GM23248 (cell line): ENCODE data around the gene GNB1. TPM values are rescaled to one million over a fixed set of nuclear protein-coding genes. Genes with fewer than 3 reads are reported as not detected.

Experiments
- DNase-seq: peaks from one replicate; pipeline ENCODE4 v3.0.0-alpha.2; 2015
- H2AFZ ChIP-seq: fragments of 200-600 bp; sonication (generic); 2 replicates; pipeline ENCODE4 v1.6.1; 2016; ENCODE audit warnings: antibody characterized with exemption
- H3F3A ChIP-seq: fragments of 200-600 bp; sonication (generic); 2 replicates; pipeline ENCODE4 v1.6.1; 2016; ENCODE audit warnings: mild to moderate bottlenecking, antibody characterized with exemption, mixed run types; ENCODE audit not compliant: insufficient read depth
- H3K27ac ChIP-seq: fragments of 200-600 bp; sonication (generic); 2 replicates; pipeline ENCODE4 v1.5.1; 2016; ENCODE audit warnings: mild to moderate bottlenecking
- H3K27me3 ChIP-seq: fragments of 200-600 bp; sonication (generic); replicated peaks from 2 replicates; pipeline ENCODE4 v1.6.1; 2016; ENCODE audit warnings: mild to moderate bottlenecking; ENCODE audit not compliant: insufficient read depth
- H3K36me3 ChIP-seq: fragments of 200-600 bp; sonication (generic); 2 replicates; pipeline ENCODE4 v1.6.1; 2016; ENCODE audit warnings: low read depth, mild to moderate bottlenecking
- H3K4me1 ChIP-seq: fragments of 200-600 bp; sonication (generic); 2 replicates; pipeline ENCODE4 v1.6.1; 2016; ENCODE audit warnings: mild to moderate bottlenecking; ENCODE audit not compliant: insufficient read depth
- H3K4me2 ChIP-seq: fragments of 200-600 bp; sonication (generic); one replicate; pipeline ENCODE4 v1.6.1; 2016; ENCODE audit warnings: mild to moderate bottlenecking; ENCODE audit not compliant: unreplicated experiment
- H3K4me3 ChIP-seq: fragments of 200-600 bp; sonication (generic); 2 replicates; pipeline ENCODE4 v1.5.1; 2016; ENCODE audit warnings: mild to moderate bottlenecking
- H3K79me2 ChIP-seq: fragments of 200-600 bp; sonication (generic); 2 replicates; pipeline ENCODE4 v1.6.1; 2016; ENCODE audit warnings: mild to moderate bottlenecking; ENCODE audit not compliant: insufficient read depth
- H3K9ac ChIP-seq: fragments of 200-600 bp; sonication (generic); 2 replicates; pipeline ENCODE4 v1.6.1; 2016; ENCODE audit warnings: mild to moderate bottlenecking
- H3K9me2 ChIP-seq: fragments of 200-600 bp; sonication (generic); 2 replicates; pipeline ENCODE4 v1.6.1; 2016; ENCODE audit warnings: mixed run types, mild to moderate bottlenecking, moderate library complexity; ENCODE audit not compliant: insufficient read depth
- H3K9me3 ChIP-seq: fragments of 200-600 bp; sonication (generic); one replicate; pipeline ENCODE4 v1.6.1; 2017; ENCODE audit warnings: low read depth
- H4K20me1 ChIP-seq: fragments of 200-600 bp; sonication (generic); 2 replicates; pipeline ENCODE4 v1.6.0; 2016; ENCODE audit not compliant: insufficient read depth
- EZH2 ChIP-seq: fragments of 200-600 bp; sonication (generic); IDR thresholded peaks from 2 replicates; pipeline ENCODE4 v1.6.1; 2018; ENCODE audit warnings: antibody characterized with exemption, mild to moderate bottlenecking; ENCODE audit not compliant: insufficient read depth, poor library complexity, severe bottlenecking
- EZH2phosphoT487 ChIP-seq: fragments of 200-600 bp; sonication (generic); IDR thresholded peaks from 2 replicates; pipeline ENCODE4 v1.6.1; 2018; ENCODE audit warnings: antibody characterized with exemption, moderate library complexity, mild to moderate bottlenecking, low read depth; ENCODE audit not compliant: insufficient read depth
- WGBS, 2 experiments: methylation state at CpG; one replicate each; pipeline ENCODE4 v1.1.6; 2015 to 2017; ENCODE audit warnings: low lambda C conversion rate in 2 of 2, low coverage in 1 of 2; ENCODE audit errors: missing lambda C conversion rate in 2 of 2; 5-methylcytosine and 5-hydroxymethylcytosine counted together
- in situ Hi-C: fragments of 300-500 bp; cut with MboI; formaldehyde crosslinking; loops from 2 replicates; pipeline ENCODE4 v1.15.0; 2020
- polyA plus RNA-seq: library from polyadenylated mRNA; unstranded; fragments of >200 nt; fragmentation: Nextera tagmentation; extraction: Ambion mirVana; gene quantifications from 2 replicates; pipeline ENCODE4 v1.2.1, GENCODE V29; 2016
- total RNA-seq: library from RNA; depleted of rRNA; stranded (reverse); fragments of >200 nt; shearing (Covaris generic); gene quantifications from 2 replicates; pipeline ENCODE4 v1.2.3, GENCODE V29; 2014

Gene GNB1
- total and polyA plus RNA-seq, 2 experiments from 2014 or later, result 92.0 to 97.7 TPM

DNA sequence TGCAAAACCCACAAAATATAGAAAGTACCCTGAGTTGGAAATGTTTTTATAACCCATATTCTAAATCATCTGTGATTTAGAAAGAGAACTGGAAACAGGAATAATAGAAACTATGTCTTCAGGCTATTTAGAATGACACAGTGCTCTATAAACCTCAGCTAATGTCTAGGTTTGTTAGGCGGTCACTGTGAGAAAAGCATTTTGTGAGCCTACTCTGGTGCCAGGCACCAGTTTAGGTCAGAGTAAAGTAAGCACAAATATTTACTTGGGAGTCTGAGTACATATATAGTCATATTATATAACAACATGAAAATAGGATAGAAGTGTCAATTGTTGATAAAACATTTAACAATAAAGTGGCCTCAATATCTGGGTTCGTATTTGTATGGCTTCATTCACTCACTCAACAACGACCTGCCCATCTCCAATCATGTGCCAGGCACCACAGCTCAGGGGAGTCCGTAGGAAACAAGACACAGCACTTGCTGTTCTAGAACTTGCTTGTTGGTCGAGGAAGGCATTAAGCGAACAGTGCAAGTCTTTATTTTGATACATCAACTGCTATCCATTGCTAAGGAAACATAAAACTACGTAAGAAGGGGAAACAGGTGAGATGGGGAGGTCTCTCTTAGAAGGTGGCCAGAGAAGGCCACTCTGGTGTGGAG lies 37.2 kb downstream of the GNB1 start:
- DNase-seq, result no peak
- peaks cover 59% of the 10 kb centered on the region for H4K20me1 ChIP-seq

DNA sequence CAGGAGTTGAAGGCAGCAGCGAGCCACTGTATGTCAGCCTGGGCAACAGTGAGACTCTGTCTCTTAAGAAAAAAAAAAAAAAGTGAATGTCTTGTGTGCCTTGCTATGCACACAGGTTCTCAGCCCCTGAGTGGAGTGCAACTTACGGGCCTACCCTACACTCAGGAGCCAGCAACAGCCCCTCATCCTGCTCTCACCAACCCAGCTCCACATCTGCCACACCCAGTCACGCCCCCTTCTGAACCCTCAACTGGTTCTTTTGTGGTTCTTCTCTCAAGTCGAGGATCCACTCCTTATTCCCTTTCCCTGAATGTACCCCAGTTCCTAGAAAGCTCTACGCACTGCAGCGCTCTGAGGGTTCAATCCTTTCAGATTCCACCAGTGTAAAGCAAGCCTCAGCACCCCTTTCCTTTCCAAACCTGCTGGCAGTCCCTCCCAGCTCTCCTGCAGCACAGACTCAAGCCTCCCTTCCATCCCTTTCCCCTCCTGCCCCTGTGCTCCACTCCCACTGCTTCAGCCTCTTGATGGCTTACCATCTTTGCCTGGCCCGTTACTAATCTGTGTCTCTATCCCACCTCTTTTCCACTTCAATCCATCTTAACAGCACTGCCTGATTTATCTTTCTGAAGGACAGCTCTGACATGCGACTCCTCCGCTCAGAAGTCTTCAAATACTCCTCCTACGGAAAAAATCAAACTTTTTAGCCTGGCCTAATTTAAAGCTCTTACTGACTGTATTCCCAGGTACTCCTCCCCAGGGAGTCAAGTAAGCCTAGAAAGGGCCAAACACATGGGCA lies 38.1 kb downstream of the GNB1 start:
- H3K79me2 ChIP-seq, result peaks cover 100% of the 10 kb centered on the region
- TF ChIP-seq EZH2 (no peak), EZH2phosphoT487 (no peak)
- in situ Hi-C loops, result no loop called here
- H3K4me2 ChIP-seq, result no peak overlapping the region
- H2AFZ ChIP-seq, result no peak overlapping the region
- no peak for DNase-seq
- WGBS, 2 experiments, result 92 to 93% methylated on average over 10 of the region's 10 CpGs
- H3K9ac ChIP-seq, result no peak overlapping the region
- H3K36me3 ChIP-seq, result no peaks in the 10 kb centered on the region
- peaks cover 39% of the 10 kb centered on the region for H3F3A ChIP-seq
- no peaks in the 10 kb centered on the region for H3K9me2 ChIP-seq
- peaks cover 54% of the 10 kb centered on the region for H4K20me1 ChIP-seq
- H3K4me3 ChIP-seq, result no peak overlapping the region
- H3K9me3 ChIP-seq, result no peaks in the 10 kb centered on the region
- H3K4me1 ChIP-seq, result peaks cover 14% of the 10 kb centered on the region
- no peaks in the 10 kb centered on the region for H3K27me3 ChIP-seq
- no peak overlapping the region for H3K27ac ChIP-seq

More for the DNA sequence above, 37.2 kb downstream of the GNB1 start:
- in situ Hi-C loops, result no loop called here
- 70 to 76% methylated on average over 7 of the region's 7 CpGs for WGBS, 2 experiments
- Histone ChIP-seq H3K27me3 (no peaks in the 10 kb centered on the region), H3K79me2 (peaks cover 100% of the 10 kb centered on the region), H3K4me3 (no peak overlapping the region), H3K27ac (0 out of 2 replicates have a peak overlapping the region, but pooled peaks have one; percentile 2), H3K9me3 (no peaks in the 10 kb centered on the region), H3K9me2 (no peaks in the 10 kb centered on the region), H3K4me1 (peaks cover 23% of the 10 kb centered on the region), H3K36me3 (no peaks in the 10 kb centered on the region), H3K9ac (no peak overlapping the region), H3K4me2 (no peak overlapping the region), H3F3A (peaks cover 45% of the 10 kb centered on the region), H2AFZ (no peak overlapping the region)
- TF ChIP-seq EZH2phosphoT487 (no peak), EZH2 (no peak)

DNA sequence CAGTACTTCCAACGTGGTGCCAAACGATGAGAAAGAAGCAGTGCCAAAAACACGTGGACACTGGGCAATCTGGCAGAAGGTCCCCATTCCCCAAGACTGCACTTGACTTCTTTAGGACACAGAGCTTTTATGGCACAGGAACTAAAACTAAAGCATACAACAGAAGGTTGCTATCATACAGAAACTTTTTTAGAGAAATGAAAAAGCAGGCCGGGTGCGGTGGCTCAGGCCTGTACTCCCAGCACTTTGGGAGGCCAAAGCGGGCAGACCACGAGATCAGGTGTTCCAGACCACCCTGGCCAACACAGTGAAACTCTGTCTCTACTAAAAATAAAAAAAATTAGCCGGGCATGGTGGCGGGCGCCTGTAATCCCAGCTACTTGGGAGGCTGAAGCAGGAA lies 43.0 kb downstream of the GNB1 start:
- H3K27ac ChIP-seq, result no peak overlapping the region
- TF ChIP-seq EZH2 (no peak), EZH2phosphoT487 (no peak)
- H3K79me2 ChIP-seq, result peaks cover 100% of the 10 kb centered on the region
- 0 out of 2 replicates have a peak, but pooled peaks cover 1% of the 10 kb centered on the region for H3K4me1 ChIP-seq
- H3K27me3 ChIP-seq, result no peaks in the 10 kb centered on the region
- H3K4me3 ChIP-seq, result no peak overlapping the region
- H2AFZ ChIP-seq, result no peak overlapping the region
- H3K9me3 ChIP-seq, result no peaks in the 10 kb centered on the region
- H4K20me1 ChIP-seq, result peaks cover 39% of the 10 kb centered on the region
- in situ Hi-C loops, result no loop called here
- H3K4me2 ChIP-seq, result no peak overlapping the region
- no peak for DNase-seq
- H3K9me2 ChIP-seq, result no peaks in the 10 kb centered on the region
- no peaks in the 10 kb centered on the region for H3K36me3 ChIP-seq
- H3K9ac ChIP-seq, result no peak overlapping the region
- WGBS, 2 experiments, result 56 to 57% methylated on average over 10 of the region's 10 CpGs
- peaks cover 16% of the 10 kb centered on the region; the same call in 1 of the 2 replicates for H3F3A ChIP-seq

DNA sequence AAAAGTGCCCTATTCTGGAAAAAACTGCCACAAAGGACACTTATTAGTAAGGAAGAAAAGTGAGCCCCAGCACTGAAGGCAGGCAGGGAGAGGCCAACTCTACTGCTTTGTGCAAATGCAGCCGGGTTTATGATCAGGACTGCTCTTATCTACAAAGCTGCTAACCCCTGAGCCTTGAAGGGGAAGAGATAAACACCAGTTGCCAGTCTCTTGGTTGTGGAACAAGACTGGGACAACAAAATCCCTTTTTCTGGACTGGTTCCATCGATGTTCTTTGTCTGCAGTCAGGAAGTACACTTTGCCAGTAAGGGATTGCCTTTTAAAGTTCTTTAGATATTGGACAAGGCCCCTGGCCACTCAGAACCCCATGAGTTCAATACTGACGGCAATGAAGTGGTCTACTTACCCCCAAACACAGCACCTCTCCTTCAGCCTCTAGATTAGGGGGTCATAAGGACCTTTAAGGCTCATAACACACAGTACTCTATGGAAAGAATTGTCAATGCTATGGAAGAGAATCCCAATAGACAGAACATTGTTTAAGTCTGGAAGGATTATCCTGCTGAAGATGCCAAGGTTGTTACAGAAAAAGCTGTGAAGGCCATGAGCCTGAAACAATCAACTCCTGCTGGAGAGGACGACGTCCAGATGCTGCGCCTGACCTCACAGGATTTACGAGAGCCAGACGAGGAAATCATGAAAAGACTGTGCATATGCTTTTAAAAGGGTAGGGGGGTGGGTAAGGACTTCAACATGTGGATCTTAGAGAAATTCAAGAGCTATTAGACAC lies 43.6 kb downstream of the GNB1 start:
- WGBS, 2 experiments, result 28 to 38% methylated on average over 8 of the region's 8 CpGs
- Histone ChIP-seq H3F3A (peaks cover 22% of the 10 kb centered on the region; the same call in 1 of the 2 replicates), H3K9ac (no peak overlapping the region; the same call in 1 of the 2 replicates), H3K36me3 (no peaks in the 10 kb centered on the region), H3K27ac (peak overlapping the region; percentile 7; the same call in 1 of the 2 replicates), H2AFZ (no peak overlapping the region), H3K9me2 (no peaks in the 10 kb centered on the region), H3K79me2 (peaks cover 100% of the 10 kb centered on the region), H3K4me2 (no peak overlapping the region), H3K4me1 (peaks cover 7% of the 10 kb centered on the region; the same call in 1 of the 2 replicates), H3K4me3 (no peak overlapping the region), H4K20me1 (peaks cover 43% of the 10 kb centered on the region), H3K9me3 (no peaks in the 10 kb centered on the region), H3K27me3 (no peaks in the 10 kb centered on the region)
- TF ChIP-seq EZH2phosphoT487 (no peak), EZH2 (no peak)
- in situ Hi-C loops, result no loop called here
- no peak for DNase-seq
